22Rv1 (cell line): Measurements from ENCODE around the gene ARHGEF40.

Experiments used
- ZFX ChIP-seq: fragments of 450-650 bp; IDR thresholded peaks from 2 replicates; pipeline ENCODE4 v1.6.1; 2017; ENCODE audit warnings: antibody characterized with exemption, borderline replicate concordance
- TF ChIP-seq, protein P1 (sequence below): fragments of 450-650 bp; IDR thresholded peaks from 2 replicates; pipeline ENCODE4 v1.5.1; 2017; ENCODE audit warnings: mild to moderate bottlenecking

DNA sequence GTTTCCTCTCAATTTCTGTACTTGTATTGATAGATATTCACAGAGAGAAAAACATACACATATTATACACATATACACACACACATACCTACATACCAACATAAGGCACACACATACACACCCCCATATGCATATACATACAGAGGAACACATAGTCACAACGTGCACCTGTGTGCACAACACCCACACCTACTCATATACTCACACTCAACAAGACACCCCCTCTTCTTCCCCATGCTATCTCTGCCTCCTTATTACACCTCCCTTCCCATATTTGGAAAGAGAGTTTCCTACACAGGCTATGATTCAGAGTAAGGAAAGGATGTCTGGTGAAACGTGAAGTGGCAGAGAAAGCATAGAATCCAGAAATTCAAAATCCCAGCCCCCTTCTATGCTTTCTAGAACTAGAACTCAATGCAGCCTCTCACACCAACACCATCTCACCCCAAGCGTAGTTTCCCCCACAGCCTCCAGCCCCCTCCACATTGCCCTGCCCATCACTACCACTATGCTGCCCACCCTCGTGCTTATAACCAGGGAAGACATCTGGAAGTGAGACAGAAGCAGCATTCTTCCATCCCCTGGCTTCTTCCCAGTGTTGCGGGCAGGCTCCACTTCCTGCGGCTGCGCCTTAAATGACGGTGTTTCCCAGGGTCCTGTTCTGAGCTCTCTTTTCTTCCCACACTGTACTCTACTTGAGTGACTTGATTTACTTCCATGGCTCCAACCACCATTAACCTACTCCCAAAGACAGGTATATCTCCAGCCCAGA is 10.1 kb upstream of the ARHGEF40 start:
- TF ChIP-seq ZFX = no peak
- TF ChIP-seq, protein P1, sequence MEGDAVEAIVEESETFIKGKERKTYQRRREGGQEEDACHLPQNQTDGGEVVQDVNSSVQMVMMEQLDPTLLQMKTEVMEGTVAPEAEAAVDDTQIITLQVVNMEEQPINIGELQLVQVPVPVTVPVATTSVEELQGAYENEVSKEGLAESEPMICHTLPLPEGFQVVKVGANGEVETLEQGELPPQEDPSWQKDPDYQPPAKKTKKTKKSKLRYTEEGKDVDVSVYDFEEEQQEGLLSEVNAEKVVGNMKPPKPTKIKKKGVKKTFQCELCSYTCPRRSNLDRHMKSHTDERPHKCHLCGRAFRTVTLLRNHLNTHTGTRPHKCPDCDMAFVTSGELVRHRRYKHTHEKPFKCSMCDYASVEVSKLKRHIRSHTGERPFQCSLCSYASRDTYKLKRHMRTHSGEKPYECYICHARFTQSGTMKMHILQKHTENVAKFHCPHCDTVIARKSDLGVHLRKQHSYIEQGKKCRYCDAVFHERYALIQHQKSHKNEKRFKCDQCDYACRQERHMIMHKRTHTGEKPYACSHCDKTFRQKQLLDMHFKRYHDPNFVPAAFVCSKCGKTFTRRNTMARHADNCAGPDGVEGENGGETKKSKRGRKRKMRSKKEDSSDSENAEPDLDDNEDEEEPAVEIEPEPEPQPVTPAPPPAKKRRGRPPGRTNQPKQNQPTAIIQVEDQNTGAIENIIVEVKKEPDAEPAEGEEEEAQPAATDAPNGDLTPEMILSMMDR = no peak
